GM19193 (cell line): ENCODE results near the gene SLC16A7.

ENCODE experiments used
- POLR2A ChIP-seq: IDR thresholded peaks from 4 replicates; pipeline ENCODE4 v1.6.1; 2011; ENCODE audit not compliant: insufficient read depth, insufficient read length; ENCODE audit errors: extremely low read depth

The SLC16A7 gene

GRCh38 chr12:59678759-59679411 lies 83.1 kb downstream of the SLC16A7 start:
- no peak for TF ChIP-seq POLR2A

DNA sequence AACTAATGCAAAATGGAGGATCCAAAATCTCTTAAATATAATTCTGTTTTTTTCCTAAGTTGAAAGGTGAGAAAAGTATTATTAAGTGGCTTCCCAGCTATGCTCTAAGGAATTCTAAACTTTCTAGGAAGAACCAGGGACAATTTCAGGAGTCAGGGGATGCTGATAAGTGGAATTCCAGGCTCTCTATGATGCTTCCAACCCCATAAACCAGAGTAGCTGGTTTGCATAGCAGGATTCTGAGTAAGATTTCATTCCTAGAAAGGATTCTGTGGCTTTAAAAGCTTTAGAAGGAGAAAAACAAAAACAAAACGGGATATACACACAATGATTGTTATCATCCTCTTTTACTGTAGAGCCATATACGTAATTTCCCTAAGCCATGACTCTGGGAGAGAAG lies 93.9 kb downstream of the SLC16A7 start:
- TF ChIP-seq POLR2A: no peak

GRCh38 chr12:59695379-59695778 lies 99.5 kb downstream of the SLC16A7 start:
- TF ChIP-seq POLR2A: no peak

DNA sequence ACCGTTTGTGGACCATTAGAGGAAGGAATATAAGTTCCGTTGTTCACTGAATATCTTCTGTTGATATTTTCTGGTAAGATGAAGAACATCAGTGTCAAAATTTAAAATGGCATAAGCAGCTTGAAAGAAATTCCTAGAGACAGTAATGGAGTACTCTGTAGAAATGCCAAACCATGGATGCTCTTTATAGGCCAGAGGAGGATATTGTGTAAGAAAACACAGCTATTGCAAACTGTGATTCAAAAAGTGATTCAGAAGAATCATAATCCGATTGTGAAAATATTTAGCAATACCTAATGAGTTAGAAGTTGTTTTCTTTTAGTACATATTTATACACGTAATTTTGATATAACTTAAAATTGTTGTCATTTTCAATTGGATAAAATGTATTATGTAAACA lies 102.8 kb downstream of the SLC16A7 start:
- TF ChIP-seq POLR2A: no peak

GRCh38 chr12:59699421-59700152 lies 103.8 kb downstream of the SLC16A7 start:
- TF ChIP-seq POLR2A: no peak

- no peak for TF ChIP-seq POLR2A
Observed at GRCh38 chr12:59700153-59700450, 104.3 kb downstream of the SLC16A7 start.

DNA sequence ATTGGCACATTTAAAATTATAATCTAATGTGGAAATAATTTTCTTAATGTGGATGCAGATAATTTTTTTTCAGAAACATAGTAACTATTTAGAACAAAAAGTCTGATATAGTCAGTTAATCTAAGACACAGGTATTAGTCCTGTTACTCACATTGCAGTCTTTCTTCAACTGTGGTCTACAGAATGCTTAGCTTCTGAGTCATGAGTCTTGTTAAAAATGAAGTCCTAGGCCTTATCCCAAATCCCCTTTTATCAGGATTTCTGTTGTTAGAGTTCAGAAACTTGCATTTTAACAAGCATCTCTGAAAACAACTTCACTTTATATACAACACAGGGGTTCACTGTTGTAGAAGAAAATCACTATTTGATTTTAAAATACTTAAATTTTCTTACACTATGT lies 112.2 kb downstream of the SLC16A7 start:
- no peak for TF ChIP-seq POLR2A

- TF ChIP-seq POLR2A: no peak
Observed at GRCh38 chr12:59708484-59708883, 112.7 kb downstream of the SLC16A7 start.

- TF ChIP-seq POLR2A: no peak
Observed at GRCh38 chr12:59710004-59710628, 114.3 kb downstream of the SLC16A7 start.

- TF ChIP-seq POLR2A: no peak
Observed at GRCh38 chr12:59710964-59711363, 115.1 kb downstream of the SLC16A7 start.

DNA sequence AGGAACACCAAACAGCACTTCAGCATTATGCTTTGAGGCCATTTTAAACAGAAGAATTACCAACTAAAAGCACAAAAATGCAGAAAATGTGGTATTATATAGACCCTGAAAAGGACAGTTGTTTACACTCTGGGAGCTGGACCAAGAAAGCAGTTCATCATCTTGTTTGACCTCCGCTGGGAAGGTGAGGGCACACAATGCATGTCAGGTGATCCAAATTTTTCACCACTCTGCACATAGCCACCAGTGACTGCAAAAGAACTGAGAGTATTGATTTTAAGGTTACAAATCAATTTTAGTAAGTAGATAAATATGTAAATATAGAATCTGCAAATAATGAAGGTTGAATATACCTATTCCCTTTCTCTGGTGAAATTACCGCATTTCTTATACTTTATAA lies 119.6 kb downstream of the SLC16A7 start:
- TF ChIP-seq POLR2A: no peak

DNA sequence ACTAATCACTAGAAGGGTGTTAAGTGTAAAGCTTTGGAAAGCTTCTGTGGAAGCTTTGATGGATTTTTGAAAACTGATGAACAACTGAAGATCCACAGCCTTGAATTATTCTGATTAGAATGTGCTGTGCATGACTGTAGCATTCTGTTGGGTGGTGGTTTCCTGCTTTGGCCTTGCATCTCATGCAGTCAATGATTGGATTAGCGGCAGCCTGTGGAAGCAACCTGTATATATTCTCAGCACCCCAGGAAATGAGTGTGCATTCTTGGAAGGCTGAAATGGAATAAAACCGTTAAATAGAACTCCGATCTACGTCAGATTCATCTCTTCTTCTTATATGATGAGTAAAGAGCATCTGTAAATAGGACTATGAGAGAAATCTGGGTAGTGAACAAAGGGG lies 120.2 kb downstream of the SLC16A7 start:
- no peak for TF ChIP-seq POLR2A

GRCh38 chr12:59717436-59717835 lies 121.6 kb downstream of the SLC16A7 start:
- TF ChIP-seq POLR2A: no peak

GRCh38 chr12:59719701-59720100 lies 123.9 kb downstream of the SLC16A7 start:
- no peak for TF ChIP-seq POLR2A

DNA sequence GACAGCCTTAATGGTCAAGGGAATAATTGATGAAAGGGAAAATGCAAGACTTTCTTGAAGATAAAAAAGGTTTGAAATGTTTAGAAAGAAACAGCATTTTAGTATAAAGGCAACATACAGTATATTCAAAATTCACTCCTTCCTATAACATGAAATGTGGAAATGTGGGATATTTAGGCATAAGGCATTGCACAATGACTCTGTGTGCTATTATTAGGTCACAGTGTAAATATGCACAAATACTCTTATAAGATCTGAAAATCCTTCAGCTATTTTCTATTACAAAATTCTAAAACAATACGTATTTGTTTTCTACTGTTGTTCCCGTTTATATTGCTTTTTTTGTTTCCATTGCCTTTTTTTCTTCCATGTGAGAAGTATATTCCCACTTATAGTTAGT lies 127.7 kb downstream of the SLC16A7 start:
- TF ChIP-seq POLR2A: no peak
